HepG2 (cell line): ENCODE data around the gene DNAJC8. TPM values are rescaled to one million over a fixed set of nuclear protein-coding genes. Genes with fewer than 3 reads are reported as not detected.

Experiments used
- ARID4A ChIP-seq: sonication (generic); formaldehyde crosslinking; IDR thresholded peaks from 2 replicates; pipeline ENCODE4 v1.5.0; 2020; ENCODE audit warnings: mild to moderate bottlenecking, missing genetic modification reagents, borderline replicate concordance
- HBP1 ChIP-seq: IDR thresholded peaks from 2 replicates; pipeline ENCODE4 v1.6.1; 2016; ENCODE audit warnings: low read depth, control low read depth
- HMG20B ChIP-seq: conservative IDR thresholded peaks from 2 replicates; pipeline ENCODE4 v1.6.1; 2016; ENCODE audit warnings: missing genetic modification reagents, missing compliant biosample characterization
- MNT ChIP-seq: fragments of 450-650 bp; IDR thresholded peaks from 2 replicates; pipeline ENCODE4 v1.6.1; 2016
- ZNF142 ChIP-seq: sonication (generic); formaldehyde crosslinking; IDR thresholded peaks from 2 replicates; pipeline ENCODE4 v1.4.0; 2020; ENCODE audit warnings: missing genetic modification reagents
- ZNF280D ChIP-seq: sonication (generic); formaldehyde crosslinking; IDR thresholded peaks from 2 replicates; pipeline ENCODE4 v1.5.1; 2020; ENCODE audit warnings: mild to moderate bottlenecking, missing genetic modification reagents
- ZNF558 ChIP-seq: sonication (generic); formaldehyde crosslinking; IDR thresholded peaks from 2 replicates; pipeline ENCODE4 v1.9.0; 2022; ENCODE audit warnings: mild to moderate bottlenecking, missing genetic modification reagents, borderline replicate concordance
- ZNF660 ChIP-seq: sonication (generic); formaldehyde crosslinking; IDR thresholded peaks from 2 replicates; pipeline ENCODE4 v1.5.1; 2020; ENCODE audit warnings: mild to moderate bottlenecking, low read depth, missing genetic modification reagents, borderline replicate concordance
- ZNF703 ChIP-seq: sonication (generic); formaldehyde crosslinking; IDR thresholded peaks from 2 replicates; pipeline ENCODE4 v1.5.1; 2020; ENCODE audit warnings: missing genetic modification reagents, mild to moderate bottlenecking, moderate library complexity, borderline replicate concordance
- polyA plus RNA-seq, 8 experiments: library from polyadenylated mRNA; depleted of rRNA in 3 of 8; stranded (reverse) in 7 of 8; unstranded in 1 of 8; fragments of >200 nt; fragmentation: Illumina TruSeq in 4 of 8; extraction: Trizol in 4 of 8; gene quantifications; 2 replicates each; pipeline versions ENCODE4 v1.2.1 to v1.2.3, GENCODE V29; 2011 to 2016; ENCODE audit warnings: low read depth in 4 of 8, missing spikeins in 1 of 8, mixed read lengths in 1 of 8; ENCODE audit not compliant: insufficient read depth in 1 of 8
- total RNA-seq, 5 experiments: library from RNA; depleted of rRNA; stranded (reverse); fragments of >200 nt; fragmentation: Illumina TruSeq; extraction: Trizol; gene quantifications; 2 replicates each; pipeline ENCODE4 v1.2.3, GENCODE V29; 2016; ENCODE audit warnings: low read depth in 1 of 5

Gene DNAJC8
- total and polyA plus RNA-seq, 2 of the 13 experiments (the other 11 are each of a cell fraction or from before 2014, with no cell fraction given), result 54.5 to 126 TPM

- TF ChIP-seq ARID4A (CRISPR knock-in tag) (peak; percentile 90; the same call in 1 of the 2 replicates), HMG20B (CRISPR knock-in tag) (0 out of 2 replicates have a peak, but pooled peaks have one; percentile 9), HBP1 (CRISPR knock-in tag) (no peak; the same call in 1 of the 2 replicates), MNT (no peak), ZNF142 (peak; percentile 75), ZNF558 (CRISPR knock-in tag) (peak; percentile 62; the same call in 1 of the 2 replicates), ZNF280D (CRISPR knock-in tag) (peak; percentile 81; the same call in 1 of the 2 replicates), ZNF660 (CRISPR knock-in tag) (no peak), ZNF703 (CRISPR knock-in tag) (no peak)
Measured at GRCh38 chr1:28235755-28236655, 3.2 kb upstream of the DNAJC8 start, which contains the start of gene ATP5IF1 (continued).
